Rectal smooth muscle tissue (tissue), 1 donor: ENCODE measurements around the gene TMEM255B.

ENCODE experiments used
- H3K27ac ChIP-seq: one replicate; pipeline ENCODE4 v1.7.0; 2013; ENCODE audit warnings: low read depth, low read length, inconsistent platforms
- H3K27me3 ChIP-seq: one replicate; pipeline ENCODE4 v1.7.0; 2013; ENCODE audit warnings: low read length; ENCODE audit not compliant: control insufficient read depth, insufficient read depth
- H3K36me3 ChIP-seq: one replicate; pipeline ENCODE4 v1.7.0; 2013; ENCODE audit warnings: low read length; ENCODE audit not compliant: control insufficient read depth, insufficient read depth
- H3K4me1 ChIP-seq: one replicate; pipeline ENCODE4 v1.7.0; 2013; ENCODE audit warnings: low read length; ENCODE audit not compliant: control insufficient read depth, insufficient read depth
- H3K4me3 ChIP-seq: one replicate; pipeline ENCODE4 v1.7.0; 2013; ENCODE audit warnings: low read length
- H3K9ac ChIP-seq: one replicate; pipeline ENCODE4 v1.7.0; 2013; ENCODE audit warnings: low read length

TMEM255B gene

DNA sequence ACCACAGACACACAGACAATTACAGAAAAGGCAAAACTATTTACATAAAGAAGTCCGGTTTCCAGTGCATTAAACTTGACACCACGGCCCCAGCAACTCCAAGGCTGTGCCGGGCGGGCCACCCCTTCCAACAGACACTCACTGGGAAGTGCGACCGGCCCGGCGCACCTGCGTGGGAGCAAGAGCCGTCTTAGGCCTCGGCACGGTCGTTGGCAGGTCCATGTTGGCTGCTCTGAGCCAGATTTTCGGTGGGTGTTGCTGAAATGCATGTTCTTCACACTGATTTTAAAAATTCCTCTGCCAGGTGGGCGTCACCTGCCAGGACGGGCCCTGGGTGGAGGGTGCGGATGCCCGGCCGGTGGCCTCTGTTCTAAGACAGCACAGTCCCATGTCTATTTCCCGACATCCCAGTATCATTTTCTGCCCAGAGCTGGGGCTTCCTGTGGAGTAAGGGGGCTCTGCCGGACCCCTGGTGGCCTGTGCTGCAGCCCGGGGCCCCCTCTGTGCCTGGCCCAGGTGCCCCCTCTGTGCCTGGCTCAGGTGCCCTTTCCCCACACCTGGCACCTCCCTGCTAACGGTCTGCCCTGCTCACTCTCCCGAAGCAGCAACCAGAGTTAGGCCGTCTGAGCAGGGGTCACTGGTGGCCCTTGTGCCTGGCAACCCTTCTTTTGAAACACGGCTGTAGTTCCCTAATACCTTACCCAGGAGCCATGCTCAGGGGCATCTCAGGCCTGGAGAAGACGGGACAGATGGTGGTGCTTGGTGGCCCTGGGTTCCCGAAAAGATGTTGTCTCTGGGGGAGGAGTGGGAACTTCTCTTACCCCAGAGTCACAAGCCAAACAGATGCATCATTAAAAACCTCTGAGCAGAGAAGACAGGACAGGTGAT lies 9.2 kb downstream of the TMEM255B start:
- Histone ChIP-seq H3K4me1 (no peaks in the 10 kb centered on the region), H3K9ac (no peak overlapping the region), H3K4me3 (no peak overlapping the region), H3K36me3 (no peaks in the 10 kb centered on the region), H3K27me3 (no peaks in the 10 kb centered on the region), H3K27ac (no peak overlapping the region)

DNA sequence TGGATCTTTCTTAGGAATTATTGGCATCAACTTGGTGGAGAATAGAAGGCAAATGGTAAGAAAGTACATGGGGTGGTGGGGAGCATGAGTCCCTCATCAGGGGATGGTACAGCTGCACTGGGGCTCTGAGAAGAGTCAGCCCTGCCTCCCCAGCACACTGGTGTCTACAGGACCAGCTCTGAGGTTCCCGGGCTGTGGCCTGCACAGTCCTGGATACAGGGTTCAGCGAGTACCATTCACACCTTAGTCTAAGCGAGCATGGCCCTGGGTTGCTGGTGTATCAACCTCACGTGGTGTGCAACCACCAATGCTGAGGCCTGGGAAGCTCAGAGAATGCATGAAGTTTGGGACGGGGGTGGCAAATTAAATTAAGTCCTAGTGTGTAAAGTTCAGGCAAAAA lies 10.1 kb downstream of the TMEM255B start:
- H3K27me3 ChIP-seq: no peaks in the 10 kb centered on the region
- H3K36me3 ChIP-seq: no peaks in the 10 kb centered on the region
- no peaks in the 10 kb centered on the region for H3K4me1 ChIP-seq
- no peak overlapping the region for H3K4me3 ChIP-seq
- H3K27ac ChIP-seq: no peak overlapping the region
- no peak overlapping the region for H3K9ac ChIP-seq

DNA sequence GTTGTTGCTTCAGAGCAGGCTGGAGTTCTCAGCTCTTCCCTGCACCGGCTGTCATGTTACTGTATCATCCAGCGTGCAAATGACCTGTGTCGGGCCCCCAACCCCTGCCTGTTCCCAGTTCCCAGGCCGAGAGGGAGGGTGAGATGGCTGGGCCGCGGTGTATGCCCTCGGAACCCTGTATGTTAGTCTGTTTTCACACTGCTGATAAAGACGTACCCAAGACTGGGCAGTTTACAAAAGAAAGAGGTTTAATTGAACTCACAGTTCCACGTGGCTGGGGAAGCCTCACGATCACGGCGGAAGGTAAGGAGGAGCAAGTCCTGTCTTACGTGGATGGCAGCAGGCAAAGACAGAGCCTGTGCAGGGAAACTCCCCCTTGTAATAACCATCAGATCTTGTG lies 10.9 kb downstream of the TMEM255B start:
- no peak overlapping the region for H3K9ac ChIP-seq

DNA sequence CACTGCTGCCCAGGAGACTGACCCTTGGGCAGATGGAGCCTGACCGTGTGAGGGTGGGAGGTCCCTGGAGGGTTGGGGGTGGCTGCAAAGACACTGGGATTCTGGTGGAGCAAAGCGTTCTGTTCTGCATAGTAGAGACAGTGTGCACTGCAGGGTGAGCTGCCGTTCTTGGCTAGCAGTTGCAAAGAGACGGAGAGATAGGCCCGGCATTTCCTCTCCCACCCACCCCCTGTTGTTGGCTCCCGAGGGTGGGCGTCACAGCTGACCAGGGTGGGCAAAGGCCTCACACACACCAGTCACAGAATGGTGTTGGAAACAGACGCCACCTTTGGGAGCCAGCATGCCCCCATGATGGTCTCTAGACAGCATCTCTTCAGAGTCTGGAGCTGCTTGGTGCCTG lies 11.4 kb downstream of the TMEM255B start:
- Histone ChIP-seq H3K4me3 (no peak overlapping the region), H3K9ac (no peak overlapping the region), H3K36me3 (no peaks in the 10 kb centered on the region), H3K27ac (no peak overlapping the region), H3K4me1 (no peaks in the 10 kb centered on the region), H3K27me3 (peaks cover under 1% of the 10 kb centered on the region)

More for the DNA sequence above, 10.9 kb downstream of the TMEM255B start:
- H3K27me3 ChIP-seq: no peaks in the 10 kb centered on the region
- H3K36me3 ChIP-seq: no peaks in the 10 kb centered on the region
- H3K4me1 ChIP-seq: no peaks in the 10 kb centered on the region
- H3K4me3 ChIP-seq: no peak overlapping the region
- no peak overlapping the region for H3K27ac ChIP-seq

- Histone ChIP-seq H3K4me3 (no peak overlapping the region), H3K27me3 (peaks cover 1% of the 10 kb centered on the region), H3K4me1 (no peaks in the 10 kb centered on the region), H3K36me3 (no peaks in the 10 kb centered on the region), H3K27ac (no peak overlapping the region), H3K9ac (no peak overlapping the region)
These were observed 11.9 kb downstream of the TMEM255B start for GRCh38 chr13:113770937-113771336.

- Histone ChIP-seq H3K27me3 (peaks cover 1% of the 10 kb centered on the region), H3K4me3 (no peak overlapping the region), H3K4me1 (no peaks in the 10 kb centered on the region), H3K36me3 (no peaks in the 10 kb centered on the region), H3K27ac (no peak overlapping the region), H3K9ac (no peak overlapping the region)
These were observed 12.8 kb downstream of the TMEM255B start for GRCh38 chr13:113771709-113772331.

- no peak overlapping the region for H3K27ac ChIP-seq
- no peak overlapping the region for H3K9ac ChIP-seq
- peaks cover 1% of the 10 kb centered on the region for H3K27me3 ChIP-seq
- no peaks in the 10 kb centered on the region for H3K4me1 ChIP-seq
- no peaks in the 10 kb centered on the region for H3K36me3 ChIP-seq
- H3K4me3 ChIP-seq: no peak overlapping the region
These were observed 15.4 kb downstream of the TMEM255B start for GRCh38 chr13:113774177-113775107.

DNA sequence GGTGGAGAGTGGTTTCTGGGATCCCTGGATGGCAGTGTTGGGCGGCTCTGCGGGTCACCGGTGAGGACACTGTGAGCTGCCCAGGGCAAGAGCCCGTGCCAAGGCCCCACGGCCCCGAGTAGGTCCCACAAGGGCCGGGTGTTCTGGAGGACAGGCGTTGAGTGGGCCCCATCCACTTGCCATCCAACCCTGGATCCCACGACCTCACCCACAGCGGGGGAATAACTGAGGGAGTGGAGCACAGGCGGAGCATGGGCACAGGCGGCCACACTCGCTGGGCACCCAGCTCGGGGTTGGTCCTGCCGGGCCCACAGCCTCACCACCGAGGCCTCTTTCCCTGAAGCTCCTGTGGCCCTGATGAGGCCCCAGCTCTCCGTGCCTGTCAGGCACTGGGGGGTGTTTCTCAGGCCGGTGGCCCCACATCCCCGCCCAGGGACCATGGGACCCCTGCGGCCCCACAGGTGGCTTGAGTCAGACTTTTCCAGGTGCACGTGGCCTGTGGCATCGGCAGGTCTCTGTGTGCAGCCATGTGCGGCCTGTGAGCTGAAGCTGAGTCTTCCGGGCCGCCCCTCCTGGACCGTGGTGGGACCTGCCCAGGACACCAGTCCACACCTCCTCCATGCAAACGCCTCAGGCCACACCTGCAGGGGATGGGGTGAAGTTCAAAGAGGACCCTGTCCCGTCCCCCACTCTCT lies 16.6 kb downstream of the TMEM255B start:
- Histone ChIP-seq H3K27ac (no peak overlapping the region), H3K27me3 (peaks cover 1% of the 10 kb centered on the region), H3K4me3 (no peak overlapping the region), H3K4me1 (no peaks in the 10 kb centered on the region), H3K9ac (no peak overlapping the region), H3K36me3 (no peaks in the 10 kb centered on the region)

DNA sequence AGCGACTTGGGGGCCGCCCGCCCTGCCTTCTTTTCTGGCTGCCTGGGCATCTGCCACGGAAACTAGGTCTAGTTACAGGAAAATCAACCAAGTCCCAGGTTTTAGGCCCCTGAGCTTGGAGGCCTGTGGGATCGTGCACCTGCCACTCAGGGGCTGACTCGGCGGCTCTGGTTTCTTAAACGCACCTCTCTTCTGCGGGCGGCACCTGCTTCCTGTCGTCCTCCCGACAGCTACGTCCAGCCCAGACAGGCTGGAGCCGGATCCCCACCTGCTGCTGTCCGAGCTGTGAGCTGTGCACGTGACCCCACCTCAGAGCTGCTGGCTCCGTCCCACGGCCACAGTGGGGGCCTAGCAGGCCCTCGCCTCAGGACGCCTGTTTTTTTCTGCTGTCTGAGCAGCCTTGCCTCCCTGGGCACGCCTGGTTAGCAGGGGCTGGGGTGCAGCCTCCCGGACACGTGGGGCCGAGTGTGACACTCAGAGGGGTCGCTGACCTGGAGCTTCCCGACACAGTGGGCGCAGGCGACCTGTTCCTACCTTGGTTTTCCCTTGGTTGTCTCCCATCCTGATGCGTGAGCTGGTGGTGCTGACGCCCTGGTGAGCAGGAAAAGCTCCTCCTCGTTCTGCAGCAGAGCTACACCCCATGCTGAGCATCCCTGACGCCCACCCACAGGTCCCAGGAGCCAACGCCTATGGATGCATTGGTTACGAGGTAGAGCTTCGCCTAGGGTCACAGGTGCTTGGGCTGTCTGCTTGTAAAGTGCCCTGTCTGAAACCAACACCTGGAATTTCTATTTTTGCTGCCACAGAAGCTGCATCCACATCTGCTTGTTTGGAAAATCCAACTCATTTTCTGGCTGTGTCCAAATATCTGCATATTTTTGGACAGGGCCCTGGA lies 17.5 kb downstream of the TMEM255B start:
- H3K4me3 ChIP-seq: no peak overlapping the region
- H3K36me3 ChIP-seq: no peaks in the 10 kb centered on the region
- H3K27ac ChIP-seq: no peak overlapping the region
- H3K9ac ChIP-seq: no peak overlapping the region
- no peaks in the 10 kb centered on the region for H3K4me1 ChIP-seq
- peaks cover 1% of the 10 kb centered on the region for H3K27me3 ChIP-seq

- Histone ChIP-seq H3K36me3 (no peaks in the 10 kb centered on the region), H3K27ac (no peak overlapping the region), H3K4me3 (no peak overlapping the region), H3K4me1 (no peaks in the 10 kb centered on the region), H3K9ac (no peak overlapping the region), H3K27me3 (peaks cover 1% of the 10 kb centered on the region)
These were observed 18.6 kb downstream of the TMEM255B start for GRCh38 chr13:113777311-113778260.
